Small intestine (tissue), 7 donors: ENCODE data around the gene COG7. TPM values are rescaled to one million over a fixed set of nuclear protein-coding genes. Genes with fewer than 3 reads are reported as not detected.

ENCODE experiments used
- DNase-seq, 2 donors: peaks; one replicate each; pipeline versions ENCODE4 v3.0.0 to v3.0.0-alpha.2; 2013
- FAIRE-seq: peaks from 2 replicates; lab custom pipeline; 2012; peaks lifted over from hg19 to GRCh38; lab: Jason Lieb, UNC
- H3K27ac ChIP-seq, 3 donors: one replicate each; pipeline ENCODE4 v1.5.1; 2013; ENCODE audit warnings: low read length in 2 of 3, mild to moderate bottlenecking in 2 of 3, control low read depth in 1 of 3, inconsistent platforms in 1 of 3, low read depth in 1 of 3, moderate library complexity in 1 of 3
- H3K27me3 ChIP-seq, 3 donors: one replicate each; pipeline ENCODE4 v1.6.1; 2013; ENCODE audit warnings: low read length in 3 of 3, inconsistent platforms in 1 of 3; ENCODE audit not compliant: control insufficient read depth in 3 of 3, insufficient read depth in 3 of 3
- H3K36me3 ChIP-seq, 3 donors: one replicate each; pipeline ENCODE4 v1.6.1; 2013; ENCODE audit warnings: low read length in 3 of 3, inconsistent platforms in 1 of 3, low read depth in 1 of 3, mild to moderate bottlenecking in 1 of 3, moderate library complexity in 1 of 3; ENCODE audit not compliant: control insufficient read depth in 3 of 3, insufficient read depth in 2 of 3
- H3K4me1 ChIP-seq, 3 donors: one replicate each; pipeline ENCODE4 v1.6.1; 2013; ENCODE audit warnings: low read length in 2 of 3, inconsistent platforms in 1 of 3, low read depth in 1 of 3, mild to moderate bottlenecking in 1 of 3, moderate library complexity in 1 of 3; ENCODE audit not compliant: control insufficient read depth in 3 of 3, insufficient read depth in 2 of 3
- H3K4me3 ChIP-seq, 3 donors: one replicate each; pipeline ENCODE4 v1.5.1; 2013; ENCODE audit warnings: low read length in 3 of 3, control low read depth in 1 of 3, inconsistent platforms in 1 of 3, low read depth in 1 of 3, mild to moderate bottlenecking in 1 of 3, moderate library complexity in 1 of 3
- H3K9me3 ChIP-seq, 2 donors: one replicate each; pipeline ENCODE4 v1.6.1; 2013; ENCODE audit warnings: low read depth in 1 of 2, low read length in 1 of 2; ENCODE audit not compliant: control insufficient read depth in 2 of 2, insufficient read depth in 1 of 2
- WGBS, 3 donors: extraction: QIAGEN DNeasy Blood & Tissue Kit; methylation state at CpG; one replicate each; pipeline ENCODE4 v1.1.7; 2013; 5-methylcytosine and 5-hydroxymethylcytosine counted together
- polyA plus RNA-seq, 4 donors: library from polyadenylated mRNA; stranded (reverse) in 3 of 4; unstranded in 1 of 4; fragments of 200-250 nt in 3 of 4; fragments of 120-200 nt in 1 of 4; gene quantifications; one replicate each; pipeline versions ENCODE4 v1.2.1 to v1.2.3, GENCODE V29; 2013
- donor health status: healthy with polysubstance abuse.
- donor health status: control.
- donor health status: control.
- donor health status: Bipolar disorder and iron deficiency.
- donor health status: healthy.

The COG7 gene
- polyA plus RNA-seq, 4 donors: 15.7 to 21.9 (median 17.3) TPM

GRCh38 chr16:23377071-23377931 lies 75.7 kb downstream of the COG7 start:
- H3K27me3 ChIP-seq: no peaks in the 10 kb centered on the region
- H3K36me3 ChIP-seq: no peaks in the 10 kb centered on the region
- no peaks in the 10 kb centered on the region for H3K9me3 ChIP-seq
- DNase-seq (no peak), FAIRE-seq (no peak)
- H3K4me3 ChIP-seq: no peak overlapping the region
- no peak overlapping the region for H3K27ac ChIP-seq
- WGBS, 3 donors: 86 to 89% (median 88%) methylated on average over 9 of the region's 9 CpGs
- H3K4me1 ChIP-seq: no peaks in the 10 kb centered on the region

GRCh38 chr16:23375643-23376042 lies 77.3 kb downstream of the COG7 start:
- WGBS, 3 donors: 70 to 87% (median 75%) methylated on average over 4 to 7 of the region's 7 CpGs
- H3K27ac ChIP-seq: no peak overlapping the region
- no peak for FAIRE-seq
- no peak overlapping the region for H3K4me3 ChIP-seq
- no peak for DNase-seq
- H3K36me3 ChIP-seq: no peaks in the 10 kb centered on the region
- H3K4me1 ChIP-seq: no peaks in the 10 kb centered on the region
- H3K27me3 ChIP-seq: no peaks in the 10 kb centered on the region
- H3K9me3 ChIP-seq: no peaks in the 10 kb centered on the region

GRCh38 chr16:23374721-23375510 lies 78.1 kb downstream of the COG7 start:
- no peak for FAIRE-seq

GRCh38 chr16:23373436-23374219 lies 79.4 kb downstream of the COG7 start:
- Histone ChIP-seq H3K27me3 (no peaks in the 10 kb centered on the region), H3K4me1 (no peaks in the 10 kb centered on the region), H3K4me3 (no peak overlapping the region), H3K36me3 (no peaks in the 10 kb centered on the region), H3K27ac (no peak overlapping the region), H3K9me3 (no peaks in the 10 kb centered on the region)
- FAIRE-seq (no peak), DNase-seq (no peak)
- WGBS, 3 donors: 72 to 79% (median 77%) methylated on average over 13 of the region's 13 CpGs

More at GRCh38 chr16:23374721-23375510, 78.1 kb downstream of the COG7 start:
- DNase-seq: peak in 1 of 2 donors; percentile 7
- H3K36me3 ChIP-seq: no peaks in the 10 kb centered on the region
- WGBS, 3 donors: 47 to 73% (median 58%) methylated on average over 17 of the region's 17 CpGs
- H3K27ac ChIP-seq: no peak overlapping the region
- H3K4me3 ChIP-seq: no peak overlapping the region
- no peaks in the 10 kb centered on the region for H3K27me3 ChIP-seq
- H3K4me1 ChIP-seq: no peaks in the 10 kb centered on the region
- H3K9me3 ChIP-seq: no peaks in the 10 kb centered on the region

- Histone ChIP-seq H3K4me1 (no peaks in the 10 kb centered on the region), H3K9me3 (no peaks in the 10 kb centered on the region), H3K27ac (no peak overlapping the region), H3K4me3 (no peak overlapping the region), H3K27me3 (no peaks in the 10 kb centered on the region), H3K36me3 (no peaks in the 10 kb centered on the region)
- DNase-seq: no peak
- FAIRE-seq: no peak
- 76 to 92% (median 79%) methylated on average over 7 to 9 of the region's 9 CpGs for WGBS, 3 donors
These were observed 81.6 kb downstream of the COG7 start for GRCh38 chr16:23371368-23371767.

GRCh38 chr16:23369416-23369815 lies 83.6 kb downstream of the COG7 start:
- 49 to 64% (median 60%) methylated on average over 7 of the region's 7 CpGs for WGBS, 3 donors
- FAIRE-seq: no peak
- Histone ChIP-seq H3K27ac (no peak overlapping the region), H3K9me3 (no peaks in the 10 kb centered on the region), H3K36me3 (no peaks in the 10 kb centered on the region), H3K4me3 (no peak overlapping the region), H3K4me1 (no peaks in the 10 kb centered on the region), H3K27me3 (no peaks in the 10 kb centered on the region)
- no peak for DNase-seq

- 30 to 64% (median 44%) methylated on average over 5 of the region's 5 CpGs for WGBS, 3 donors
- FAIRE-seq: no peak
- Histone ChIP-seq H3K36me3 (no peaks in the 10 kb centered on the region), H3K4me1 (no peaks in the 10 kb centered on the region), H3K27me3 (no peaks in the 10 kb centered on the region), H3K4me3 (no peak overlapping the region), H3K9me3 (no peaks in the 10 kb centered on the region), H3K27ac (no peak overlapping the region)
- no peak for DNase-seq
These were observed 84.5 kb downstream of the COG7 start for GRCh38 chr16:23368469-23368868.

- Histone ChIP-seq H3K4me1 (no peaks in the 10 kb centered on the region), H3K4me3 (no peak overlapping the region), H3K9me3 (no peaks in the 10 kb centered on the region), H3K27me3 (no peaks in the 10 kb centered on the region), H3K27ac (no peak overlapping the region), H3K36me3 (no peaks in the 10 kb centered on the region)
- DNase-seq (no peak), FAIRE-seq (no peak)
- WGBS, 3 donors: 77 to 91% (median 83%) methylated on average over 8 of the region's 8 CpGs
These were observed 85.0 kb downstream of the COG7 start for GRCh38 chr16:23367988-23368387.
